Lung (tissue), 12 donors: Measurements from ENCODE around the gene LIN28A. TPM values are rescaled to one million over a fixed set of nuclear protein-coding genes. Genes with fewer than 3 reads are reported as not detected.

Experiments
- ATAC-seq: fragments of 200-7000 bp; cut with Tn5 transposase; one replicate; pipeline ENCODE4 v1.9.1; 2020; ENCODE audit warnings: moderate number of reproducible peaks; ENCODE audit not compliant: insufficient read depth, low FRiP score
- DNase-seq, 3 donors: peaks; one replicate each; pipeline ENCODE4 v3.0.0-alpha.2; 2013 to 2017
- H3K27ac ChIP-seq, 2 donors: one replicate each; pipeline ENCODE4 v1.5.1; 2013; ENCODE audit warnings: mild to moderate bottlenecking in 2 of 2, moderate library complexity in 2 of 2, control low read depth in 1 of 2, inconsistent platforms in 1 of 2, low read depth in 1 of 2, low read length in 1 of 2
- H3K27me3 ChIP-seq, 3 donors: one replicate each; pipeline ENCODE4 v1.5.1; 2013; ENCODE audit warnings: low read length in 2 of 3; ENCODE audit not compliant: control insufficient read depth in 3 of 3, insufficient read depth in 3 of 3
- H3K36me3 ChIP-seq, 4 donors: one replicate each; pipeline ENCODE4 v1.5.1; 2013; ENCODE audit warnings: low read length in 4 of 4, mild to moderate bottlenecking in 1 of 4, moderate library complexity in 1 of 4; ENCODE audit not compliant: control insufficient read depth in 4 of 4, insufficient read depth in 4 of 4
- H3K4me1 ChIP-seq, 5 donors: one replicate each; pipeline ENCODE4 v1.5.1; 2013; ENCODE audit warnings: low read length in 5 of 5, mild to moderate bottlenecking in 2 of 5, moderate library complexity in 1 of 5; ENCODE audit not compliant: control insufficient read depth in 5 of 5, insufficient read depth in 5 of 5
- H3K4me3 ChIP-seq: one replicate; pipeline ENCODE4 v1.5.1; 2013; ENCODE audit warnings: mild to moderate bottlenecking, control low read depth, moderate library complexity
- H3K9ac ChIP-seq, 2 donors: one replicate each; pipeline ENCODE4 v1.5.1; 2013; ENCODE audit warnings: low read length in 2 of 2, control low read depth in 1 of 2; ENCODE audit not compliant: insufficient read depth in 1 of 2
- H3K9me3 ChIP-seq, 4 donors: one replicate each; pipeline ENCODE4 v1.5.1; 2013; ENCODE audit warnings: low read length in 3 of 4, mild to moderate bottlenecking in 1 of 4, moderate library complexity in 1 of 4; ENCODE audit not compliant: control insufficient read depth in 4 of 4, insufficient read depth in 3 of 4
- CTCF ChIP-seq: IDR thresholded peaks from 2 replicates; pipeline ENCODE4 v1.5.1; 2012; ENCODE audit warnings: mild to moderate bottlenecking; ENCODE audit errors: control extremely low read depth, extremely low read depth
- WGBS, 2 donors: extraction: QIAGEN DNeasy Blood & Tissue Kit; methylation state at CpG; one replicate each; pipeline ENCODE4 v1.1.7; 2013; 5-methylcytosine and 5-hydroxymethylcytosine counted together
- polyA plus RNA-seq, 2 donors: library from polyadenylated mRNA; stranded (reverse); fragments of 200-250 nt; gene quantifications; one replicate each; pipeline ENCODE4 v1.2.1, GENCODE V29; 2013
- total RNA-seq, 2 donors: library from RNA; depleted of rRNA in 1 of 2; stranded (reverse); fragments of >200 nt in 1 of 2; gene quantifications; one replicate each; pipeline ENCODE4 v1.2.1, GENCODE V29; 2014 to 2021
- donor health status: control.
- donor health status: control.
- donor health status: Bipolar disorder and iron deficiency.
- donor health status: healthy.
- donor health status: DM: yes; HTN: yes; CAD: no.

Gene LIN28A
- total and polyA plus RNA-seq, 4 donors: 0.80 TPM; not detected in 3

- no peak for TF ChIP-seq CTCF
- H3K9me3 ChIP-seq: peaks cover 0 to 3% (median 0%) of the 10 kb centered on the region in 4 donors
- H3K36me3 ChIP-seq: no peaks in the 10 kb centered on the region
- peaks cover 8 to 55% (median 50%) of the 10 kb centered on the region in 3 donors for H3K27me3 ChIP-seq
- 16 to 23% methylated on average over 9 of the region's 9 CpGs for WGBS, 2 donors
- H3K4me1 ChIP-seq: no peaks in the 10 kb centered on the region
- DNase-seq (no peak), ATAC-seq (no peak)
- no peak overlapping the region for H3K27ac ChIP-seq
- H3K9ac ChIP-seq: no peak overlapping the region
- H3K4me3 ChIP-seq: no peak overlapping the region
Measured at GRCh38 chr1:26412180-26412840, 1.7 kb downstream of the LIN28A start.

- H3K27ac ChIP-seq: no peak overlapping the region
- ATAC-seq: no peak
- H3K9me3 ChIP-seq: peaks cover 0 to 3% (median 0%) of the 10 kb centered on the region in 4 donors
- H3K4me3 ChIP-seq: no peak overlapping the region
- H3K36me3 ChIP-seq: no peaks in the 10 kb centered on the region
- peaks cover 8 to 55% (median 50%) of the 10 kb centered on the region in 3 donors for H3K27me3 ChIP-seq
- no peaks in the 10 kb centered on the region for H3K4me1 ChIP-seq
- no peak overlapping the region for H3K9ac ChIP-seq
- DNase-seq: no peak
- TF ChIP-seq CTCF: no peak
- 9 to 27% methylated on average over 1 of the region's 1 CpG for WGBS, 2 donors
Measured at GRCh38 chr1:26413031-26413430, 2.4 kb downstream of the LIN28A start.

GRCh38 chr1:26417111-26417759 lies 6.6 kb downstream of the LIN28A start:
- Histone ChIP-seq H3K4me3 (no peak overlapping the region), H3K36me3 (no peaks in the 10 kb centered on the region), H3K9ac (no peak overlapping the region), H3K27ac (no peak overlapping the region), H3K27me3 (peaks cover 0 to 27% (median 25%) of the 10 kb centered on the region in 3 donors), H3K4me1 (no peaks in the 10 kb centered on the region), H3K9me3 (no peaks in the 10 kb centered on the region)
- ATAC-seq (peak; percentile 85), DNase-seq (peak; percentile 50 to 78 (median 65))
- peak; percentile 64 for TF ChIP-seq CTCF
- 23 to 29% methylated on average over 9 of the region's 9 CpGs for WGBS, 2 donors
